A549 (cell line): Measurements from ENCODE around the gene PRKAR1A. TPM values are rescaled to one million over a fixed set of nuclear protein-coding genes. Genes with fewer than 3 reads are reported as not detected.

Experiments
- ATAC-seq, 2 experiments: fragments of 200-7000 bp in 1 of 2; fragments of >200 bp in 1 of 2; cut with Nextera tagmentation in 1 of 2; cut with Tn5 transposase in 1 of 2; 3 replicates each; pipeline versions ENCODE4 v1.8.0 to v1.9.1; 2018 to 2020; ENCODE audit warnings: mild to moderate bottlenecking in 1 of 2, moderate library complexity in 1 of 2
- CTCF ChIA-PET: fragments of 300-600 bp; sonication (Branson Sonifier 250); formaldehyde crosslinking; extraction: SDS; loops from one replicate; lab custom pipeline; 2021; ENCODE audit warnings: antibody characterized with exemption, inconsistent platforms; lab: Yijun Ruan, JAX
- POLR2A ChIA-PET: fragments of 350-600 bp; formaldehyde crosslinking; extraction: SDS; loops from one replicate; lab custom pipeline; 2021; ENCODE audit warnings: antibody characterized with exemption, inconsistent platforms; lab: Yijun Ruan, JAX
- DNase-seq, 2 experiments: peaks; one replicate each; pipeline versions ENCODE4 v3.0.0 to v3.0.0-alpha.2; 2011 to 2016; ENCODE audit warnings: low read depth in 1 of 2, low spot score in 1 of 2
- FAIRE-seq: peaks from 2 replicates; lab custom pipeline; 2011; peaks lifted over from hg19 to GRCh38; lab: Jason Lieb, UNC
- H3K27ac ChIP-seq, 2 experiments: fragments of >200 bp; sonication (Bioruptor Twin); formaldehyde crosslinking; 3 replicates each; pipeline ENCODE4 v1.5.1; 2016 to 2017
- H3K4me1 ChIP-seq: fragments of >200 bp; sonication (Bioruptor Twin); formaldehyde crosslinking; 3 replicates; pipeline ENCODE4 v1.6.1; 2016
- H3K4me2 ChIP-seq: fragments of >200 bp; sonication (Bioruptor Twin); formaldehyde crosslinking; 3 replicates; pipeline ENCODE4 v1.6.1; 2016
- H3K4me3 ChIP-seq: fragments of >200 bp; sonication (Bioruptor Twin); formaldehyde crosslinking; 3 replicates; pipeline ENCODE4 v1.5.1; 2016
- H3K9me3 ChIP-seq: fragments of >200 bp; sonication (Bioruptor Twin); formaldehyde crosslinking; 3 replicates; pipeline ENCODE4 v1.6.1; 2016
- CBX2 ChIP-seq: fragments of 200-600 bp; sonication (generic); IDR thresholded peaks from 2 replicates; pipeline ENCODE4 v1.6.1; 2016; ENCODE audit warnings: low read depth, mild to moderate bottlenecking, borderline replicate concordance
- CBX8 ChIP-seq: fragments of 200-600 bp; sonication (generic); IDR thresholded peaks from 2 replicates; pipeline ENCODE4 v1.6.1; 2016
- CEBPB ChIP-seq, 2 experiments: fragments of >200 bp in 1 of 2; sonication (Bioruptor Twin) in 1 of 2; formaldehyde crosslinking in 1 of 2; IDR thresholded peaks; 2 replicates each; pipeline ENCODE4 v1.6.1; 2012 to 2016
- CHD2 ChIP-seq: fragments of 150-350 bp; IDR thresholded peaks from 2 replicates; pipeline ENCODE4 v1.6.1; 2014; ENCODE audit warnings: low read length; ENCODE audit not compliant: partially characterized antibody
- CHD4 ChIP-seq: fragments of 200-600 bp; sonication (generic); IDR thresholded peaks from 2 replicates; pipeline ENCODE4 v1.6.1; 2016; ENCODE audit warnings: antibody characterized with exemption, mild to moderate bottlenecking, borderline replicate concordance
- FOSB ChIP-seq: fragments of 250-450 bp; sonication (Bioruptor Pico); IDR thresholded peaks from 2 replicates; pipeline ENCODE4 v1.5.0; 2020; ENCODE audit warnings: mild to moderate bottlenecking, moderate library complexity
- FOXS1 ChIP-seq: fragments of 250-450 bp; sonication (Bioruptor Pico); IDR thresholded peaks from 2 replicates; pipeline ENCODE4 v1.5.0; 2020; ENCODE audit warnings: mild to moderate bottlenecking, moderate library complexity
- HDAC2 ChIP-seq: fragments of 200-600 bp; sonication (generic); IDR thresholded peaks from 2 replicates; pipeline ENCODE4 v1.6.1; 2016
- HEYL ChIP-seq: fragments of 250-450 bp; sonication (Bioruptor Pico); IDR thresholded peaks from 2 replicates; pipeline ENCODE4 v1.8.0; 2021; ENCODE audit warnings: mild to moderate bottlenecking, moderate library complexity
- HOXA7 ChIP-seq: fragments of 250-450 bp; sonication (Bioruptor Pico); IDR thresholded peaks from 2 replicates; pipeline ENCODE4 v1.5.0; 2020; ENCODE audit warnings: mild to moderate bottlenecking, moderate library complexity
- HOXB13 ChIP-seq: fragments of 250-450 bp; sonication (Bioruptor Pico); IDR thresholded peaks from 2 replicates; pipeline ENCODE4 v1.5.0; 2020; ENCODE audit warnings: low read depth, mild to moderate bottlenecking, moderate library complexity
- HOXB5 ChIP-seq: fragments of 250-450 bp; sonication (Bioruptor Pico); IDR thresholded peaks from 2 replicates; pipeline ENCODE4 v1.5.0; 2020; ENCODE audit warnings: mild to moderate bottlenecking, moderate library complexity
- KDM5A ChIP-seq: fragments of 200-600 bp; sonication (generic); IDR thresholded peaks from 2 replicates; pipeline ENCODE4 v1.6.1; 2016; ENCODE audit warnings: antibody characterized with exemption, mild to moderate bottlenecking
- NFE2L2 ChIP-seq: fragments of 150-350 bp; conservative IDR thresholded peaks from 2 replicates; pipeline ENCODE4 v1.6.1; 2014; ENCODE audit warnings: low read length
- NPAS2 ChIP-seq: fragments of 250-450 bp; sonication (Bioruptor Pico); IDR thresholded peaks from 2 replicates; pipeline ENCODE4 v1.8.0; 2022; ENCODE audit warnings: mild to moderate bottlenecking, moderate library complexity, borderline replicate concordance
- NR3C1 ChIP-seq: fragments of >200 bp; sonication (Bioruptor Twin); formaldehyde crosslinking; IDR thresholded peaks from 3 replicates; pipeline ENCODE4 v1.6.1; 2017
- PHF8 ChIP-seq: fragments of 200-600 bp; sonication (generic); IDR thresholded peaks from 2 replicates; pipeline ENCODE4 v1.6.1; 2016; ENCODE audit warnings: low read depth, mild to moderate bottlenecking, antibody characterized with exemption, moderate library complexity, borderline replicate concordance
- POLR2A ChIP-seq: IDR thresholded peaks from 2 replicates; pipeline ENCODE4 v1.6.1; 2012; ENCODE audit warnings: mild to moderate bottlenecking, low read length
- RCOR1 ChIP-seq: fragments of 150-350 bp; IDR thresholded peaks from 2 replicates; pipeline ENCODE4 v1.6.1; 2014; ENCODE audit warnings: antibody characterized with exemption, low read length, low read depth
- RFX5 ChIP-seq: fragments of 450-650 bp; IDR thresholded peaks from 2 replicates; pipeline ENCODE4 v1.7.1; 2014; ENCODE audit warnings: antibody characterized with exemption, mild to moderate bottlenecking, moderate library complexity
- RNF2 ChIP-seq: fragments of 200-600 bp; sonication (generic); IDR thresholded peaks from 2 replicates; pipeline ENCODE4 v1.6.1; 2016; ENCODE audit warnings: low read depth, mild to moderate bottlenecking, antibody characterized with exemption, moderate library complexity, borderline replicate concordance
- TFCP2L1 ChIP-seq: fragments of 250-450 bp; sonication (Bioruptor Pico); IDR thresholded peaks from 2 replicates; pipeline ENCODE4 v1.5.0; 2021; ENCODE audit warnings: mild to moderate bottlenecking
- ZC3H11A ChIP-seq: fragments of 450-650 bp; IDR thresholded peaks from 2 replicates; pipeline ENCODE4 v1.6.1; 2014; ENCODE audit warnings: antibody characterized with exemption, mild to moderate bottlenecking
- WGBS: methylation state at CpG from one replicate; pipeline ENCODE4 v1.1.6; 2017; ENCODE audit errors: missing lambda C conversion rate; 5-methylcytosine and 5-hydroxymethylcytosine counted together
- polyA plus RNA-seq, 4 experiments: library from polyadenylated mRNA; depleted of rRNA in 3 of 4; stranded (reverse); fragments of >200 nt; fragmentation: RNase III in 1 of 4; extraction: RNeasy Plus Mini Kit Qiagen cat#74134 plus additional on column Dnase treatment in 1 of 4; gene quantifications; 2 replicates in 3 of 4; 3 replicates in 1 of 4; pipeline ENCODE4 v1.2.3, GENCODE V29; 2011 to 2017
- TF ChIP-seq, protein P1 (sequence below): fragments of >200 bp; sonication (Bioruptor Twin); formaldehyde crosslinking; IDR thresholded peaks from 3 replicates; pipeline ENCODE4 v1.5.1; 2016
- TF ChIP-seq, protein P2 (sequence below): IDR thresholded peaks from 2 replicates; pipeline ENCODE4 v1.6.1; 2012
- TF ChIP-seq, protein P3 (sequence below): IDR thresholded peaks from 2 replicates; pipeline ENCODE4 v1.6.1; 2012
- TF ChIP-seq, protein P4 (sequence below): fragments of 250-450 bp; sonication (Bioruptor Pico); IDR thresholded peaks from 2 replicates; pipeline ENCODE4 v1.5.0; 2020; ENCODE audit warnings: low read depth, mild to moderate bottlenecking, moderate library complexity
- TF ChIP-seq, protein P5 (sequence below): fragments of 450-650 bp; IDR thresholded peaks from 2 replicates; pipeline ENCODE4 v1.6.1; 2014; ENCODE audit warnings: antibody characterized with exemption
- TF ChIP-seq, protein P6 (sequence below): fragments of >200 bp; sonication (Bioruptor Twin); formaldehyde crosslinking; IDR thresholded peaks from 3 replicates; pipeline ENCODE4 v1.6.1; 2016
- TF ChIP-seq, protein P7 (sequence below): fragments of >200 bp; sonication (Bioruptor Twin); formaldehyde crosslinking; IDR thresholded peaks from 2 replicates; pipeline ENCODE4 v1.6.1; 2016

The PRKAR1A gene
- polyA plus RNA-seq, 2 of the 4 experiments (the other 2 are of a cell fraction): 239 to 370 TPM

DNA sequence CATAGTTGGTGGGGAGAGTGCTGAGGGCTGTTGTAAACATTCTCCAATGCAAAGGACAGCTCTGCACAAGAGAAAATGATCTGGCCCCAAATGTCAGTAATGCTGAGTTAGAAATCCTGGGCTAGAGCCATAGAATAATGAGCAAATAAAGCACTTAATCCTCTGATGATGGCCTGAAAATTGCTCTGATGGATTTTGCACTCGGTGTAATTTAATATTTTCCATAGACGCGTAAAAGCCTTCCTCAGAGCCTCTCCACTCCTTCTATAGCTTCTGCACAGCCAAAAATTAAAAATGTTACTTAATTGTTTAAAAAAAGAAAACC is 65.2 kb downstream of the PRKAR1A start:
- DNase-seq (no peak), FAIRE-seq (no peak), ATAC-seq (no peak)
- WGBS: 92% methylated on average over 3 of the region's 3 CpGs
- POLR2A ChIA-PET: no interaction called here
- Histone ChIP-seq H3K9me3 (no peaks in the 10 kb centered on the region), H3K4me2 (no peak overlapping the region), H3K4me1 (no peaks in the 10 kb centered on the region), H3K4me3 (no peak overlapping the region), H3K27ac (no peak overlapping the region)
- no peak for TF ChIP-seq RNF2
- TF ChIP-seq, protein P1, sequence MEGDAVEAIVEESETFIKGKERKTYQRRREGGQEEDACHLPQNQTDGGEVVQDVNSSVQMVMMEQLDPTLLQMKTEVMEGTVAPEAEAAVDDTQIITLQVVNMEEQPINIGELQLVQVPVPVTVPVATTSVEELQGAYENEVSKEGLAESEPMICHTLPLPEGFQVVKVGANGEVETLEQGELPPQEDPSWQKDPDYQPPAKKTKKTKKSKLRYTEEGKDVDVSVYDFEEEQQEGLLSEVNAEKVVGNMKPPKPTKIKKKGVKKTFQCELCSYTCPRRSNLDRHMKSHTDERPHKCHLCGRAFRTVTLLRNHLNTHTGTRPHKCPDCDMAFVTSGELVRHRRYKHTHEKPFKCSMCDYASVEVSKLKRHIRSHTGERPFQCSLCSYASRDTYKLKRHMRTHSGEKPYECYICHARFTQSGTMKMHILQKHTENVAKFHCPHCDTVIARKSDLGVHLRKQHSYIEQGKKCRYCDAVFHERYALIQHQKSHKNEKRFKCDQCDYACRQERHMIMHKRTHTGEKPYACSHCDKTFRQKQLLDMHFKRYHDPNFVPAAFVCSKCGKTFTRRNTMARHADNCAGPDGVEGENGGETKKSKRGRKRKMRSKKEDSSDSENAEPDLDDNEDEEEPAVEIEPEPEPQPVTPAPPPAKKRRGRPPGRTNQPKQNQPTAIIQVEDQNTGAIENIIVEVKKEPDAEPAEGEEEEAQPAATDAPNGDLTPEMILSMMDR: no peak
- TF ChIP-seq TFCP2L1 (CRISPR knock-in tag): no peak
- no peak for TF ChIP-seq PHF8
- no peak for TF ChIP-seq RCOR1
- TF ChIP-seq HOXB13 (CRISPR knock-in tag): no peak
- no peak for TF ChIP-seq CEBPB (IDR thresholded peaks at IDR 0.05)
- TF ChIP-seq FOSB (CRISPR knock-in tag): no peak
- no peak for TF ChIP-seq POLR2A
- TF ChIP-seq CHD4: no peak
- TF ChIP-seq CHD2: no peak
- TF ChIP-seq, protein P2, sequence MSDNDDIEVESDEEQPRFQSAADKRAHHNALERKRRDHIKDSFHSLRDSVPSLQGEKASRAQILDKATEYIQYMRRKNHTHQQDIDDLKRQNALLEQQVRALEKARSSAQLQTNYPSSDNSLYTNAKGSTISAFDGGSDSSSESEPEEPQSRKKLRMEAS: no peak
- no peak for TF ChIP-seq ZC3H11A
- no peak for TF ChIP-seq HEYL (CRISPR knock-in tag)
- no peak for TF ChIP-seq KDM5A
- TF ChIP-seq, protein P3, sequence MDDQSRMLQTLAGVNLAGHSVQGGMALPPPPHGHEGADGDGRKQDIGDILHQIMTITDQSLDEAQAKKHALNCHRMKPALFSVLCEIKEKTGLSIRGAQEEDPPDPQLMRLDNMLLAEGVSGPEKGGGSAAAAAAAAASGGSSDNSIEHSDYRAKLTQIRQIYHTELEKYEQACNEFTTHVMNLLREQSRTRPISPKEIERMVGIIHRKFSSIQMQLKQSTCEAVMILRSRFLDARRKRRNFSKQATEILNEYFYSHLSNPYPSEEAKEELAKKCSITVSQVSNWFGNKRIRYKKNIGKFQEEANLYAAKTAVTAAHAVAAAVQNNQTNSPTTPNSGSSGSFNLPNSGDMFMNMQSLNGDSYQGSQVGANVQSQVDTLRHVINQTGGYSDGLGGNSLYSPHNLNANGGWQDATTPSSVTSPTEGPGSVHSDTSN: no peak
- TF ChIP-seq, protein P4, sequence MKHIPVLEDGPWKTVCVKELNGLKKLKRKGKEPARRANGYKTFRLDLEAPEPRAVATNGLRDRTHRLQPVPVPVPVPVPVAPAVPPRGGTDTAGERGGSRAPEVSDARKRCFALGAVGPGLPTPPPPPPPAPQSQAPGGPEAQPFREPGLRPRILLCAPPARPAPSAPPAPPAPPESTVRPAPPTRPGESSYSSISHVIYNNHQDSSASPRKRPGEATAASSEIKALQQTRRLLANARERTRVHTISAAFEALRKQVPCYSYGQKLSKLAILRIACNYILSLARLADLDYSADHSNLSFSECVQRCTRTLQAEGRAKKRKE (CRISPR knock-in tag): no peak
- CTCF ChIA-PET: interaction anchor here (0.7 to 2.4 kb wide), 5 partner anchors 11 to 153 kb away, joined by 3 to 8 read pairs (median 3); no protein-coding TSS in a partner anchor

DNA sequence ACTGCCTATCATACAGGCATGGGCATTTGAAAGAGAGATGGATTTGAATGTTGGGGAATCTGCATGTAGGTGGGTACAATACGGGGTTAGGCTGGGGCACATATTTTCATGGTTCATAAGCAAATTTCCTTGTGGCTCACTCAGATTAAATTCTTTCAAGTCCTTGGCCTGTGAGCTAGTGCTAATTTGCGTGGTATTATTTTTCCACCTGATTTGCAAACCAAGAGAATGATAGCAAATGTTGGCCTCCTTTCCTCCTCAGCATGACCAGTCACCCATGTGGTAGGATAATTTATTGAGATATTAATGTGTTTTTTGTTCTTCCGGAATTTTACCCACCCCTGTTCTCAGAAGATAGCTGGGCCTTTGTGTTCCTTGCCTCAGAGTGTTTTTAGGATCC is 66.0 kb downstream of the PRKAR1A start:
- CTCF ChIA-PET: interaction anchor here (0.7 to 2.4 kb wide), 3 partner anchors 12 to 594 kb away, joined by 3 to 8 read pairs (median 6); no protein-coding TSS in a partner anchor
- WGBS: 58% methylated on average over 3 of the region's 3 CpGs
- no peak for ATAC-seq
- DNase-seq: no peak
- no peak for FAIRE-seq
- Histone ChIP-seq H3K4me2 (no peak overlapping the region), H3K4me3 (no peak overlapping the region), H3K4me1 (no peaks in the 10 kb centered on the region), H3K9me3 (no peaks in the 10 kb centered on the region), H3K27ac (no peak overlapping the region)
- POLR2A ChIA-PET: no interaction called here
- no peak for TF ChIP-seq CBX8
- TF ChIP-seq, protein P5, sequence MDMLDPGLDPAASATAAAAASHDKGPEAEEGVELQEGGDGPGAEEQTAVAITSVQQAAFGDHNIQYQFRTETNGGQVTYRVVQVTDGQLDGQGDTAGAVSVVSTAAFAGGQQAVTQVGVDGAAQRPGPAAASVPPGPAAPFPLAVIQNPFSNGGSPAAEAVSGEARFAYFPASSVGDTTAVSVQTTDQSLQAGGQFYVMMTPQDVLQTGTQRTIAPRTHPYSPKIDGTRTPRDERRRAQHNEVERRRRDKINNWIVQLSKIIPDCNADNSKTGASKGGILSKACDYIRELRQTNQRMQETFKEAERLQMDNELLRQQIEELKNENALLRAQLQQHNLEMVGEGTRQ: no peak
- no peak for TF ChIP-seq NR3C1
- TF ChIP-seq, protein P6, sequence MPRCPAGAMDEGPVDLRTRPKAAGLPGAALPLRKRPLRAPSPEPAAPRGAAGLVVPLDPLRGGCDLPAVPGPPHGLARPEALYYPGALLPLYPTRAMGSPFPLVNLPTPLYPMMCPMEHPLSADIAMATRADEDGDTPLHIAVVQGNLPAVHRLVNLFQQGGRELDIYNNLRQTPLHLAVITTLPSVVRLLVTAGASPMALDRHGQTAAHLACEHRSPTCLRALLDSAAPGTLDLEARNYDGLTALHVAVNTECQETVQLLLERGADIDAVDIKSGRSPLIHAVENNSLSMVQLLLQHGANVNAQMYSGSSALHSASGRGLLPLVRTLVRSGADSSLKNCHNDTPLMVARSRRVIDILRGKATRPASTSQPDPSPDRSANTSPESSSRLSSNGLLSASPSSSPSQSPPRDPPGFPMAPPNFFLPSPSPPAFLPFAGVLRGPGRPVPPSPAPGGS: no peak
- no peak for TF ChIP-seq HOXA7
- TF ChIP-seq HOXB13 (CRISPR knock-in tag): no peak
- no peak for TF ChIP-seq HOXB5 (CRISPR knock-in tag)
- TF ChIP-seq NFE2L2: no peak
- no peak for TF ChIP-seq CBX2
- TF ChIP-seq NPAS2: no peak
- TF ChIP-seq, protein P7, sequence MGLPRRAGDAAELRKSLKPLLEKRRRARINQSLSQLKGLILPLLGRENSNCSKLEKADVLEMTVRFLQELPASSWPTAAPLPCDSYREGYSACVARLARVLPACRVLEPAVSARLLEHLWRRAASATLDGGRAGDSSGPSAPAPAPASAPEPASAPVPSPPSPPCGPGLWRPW: no peak
- no peak for TF ChIP-seq HEYL (CRISPR knock-in tag)
- no peak for TF ChIP-seq CHD4
- TF ChIP-seq FOSB (CRISPR knock-in tag): no peak
- TF ChIP-seq FOXS1: no peak
- TF ChIP-seq, protein P3: no peak
- no peak for TF ChIP-seq HDAC2
- TF ChIP-seq RFX5: no peak
